ENCODE data around the gene CDON. TPM values are rescaled to one million over a fixed set of nuclear protein-coding genes. Genes with fewer than 3 reads are reported as not detected.

The CDON gene
- polyA plus RNA-seq, 1 of the 3 experiments (the other 2 are of a cell fraction): 3.7 TPM

GRCh38 chr11:126103150-126103549, 40.5 kb upstream of the CDON start (continued):
- peak; percentile 38 for TF ChIP-seq RAD21 (IDR thresholded peaks at IDR 0.05; ENCODE audit: low read length)
- TF ChIP-seq ZBTB33 (IDR thresholded peaks at IDR 0.05; ENCODE audit: borderline replicate concordance, low read depth): no peak
- no peak for TF ChIP-seq FOXM1 (IDR thresholded peaks at IDR 0.05; ENCODE audit: low read depth)
- TF ChIP-seq IRF3 (IDR thresholded peaks at IDR 0.05; ENCODE audit: low read depth, low read length): no peak
- no peak for TF ChIP-seq USF2 (IDR thresholded peaks at IDR 0.05; ENCODE audit: borderline replicate concordance, low read depth, low read length)
- no peak for TF ChIP-seq SIN3A (IDR thresholded peaks at IDR 0.05; ENCODE audit: borderline replicate concordance, low read depth, low read length)
- TF ChIP-seq EP300 (IDR thresholded peaks at IDR 0.05; ENCODE audit: borderline replicate concordance in 1 of 2, low read depth in 1 of 2, low read length in 1 of 2): peak in 1 of 2 experiments; percentile 94; a peak in 2 of 4 replicates
- peak; percentile 70; the same call in 1 of the 2 replicates for TF ChIP-seq MXI1 (IDR thresholded peaks at IDR 0.05; ENCODE audit: low read depth, low read length)
- peak; percentile 99 for TF ChIP-seq RCOR1 (IDR thresholded peaks at IDR 0.05; ENCODE audit: low read length)
- TF ChIP-seq CTCF (IDR thresholded peaks at IDR 0.05): no peak
- no peak for TF ChIP-seq TAF1 (IDR thresholded peaks at IDR 0.05; ENCODE audit: borderline replicate concordance, low read depth, low read length)
- no peak for TF ChIP-seq NRF1 (IDR thresholded peaks at IDR 0.05; ENCODE audit: low read depth, low read length)
- TF ChIP-seq MAX (IDR thresholded peaks at IDR 0.05; ENCODE audit: low read depth): no peak
- TF ChIP-seq FOSL2 (IDR thresholded peaks at IDR 0.05; ENCODE audit: borderline replicate concordance, low read depth): no peak
- TF ChIP-seq PBX3 (IDR thresholded peaks at IDR 0.05): no peak
- TF ChIP-seq ELF1 (IDR thresholded peaks at IDR 0.05): no peak
- no peak for TF ChIP-seq JUND (IDR thresholded peaks at IDR 0.05)
- TF ChIP-seq TCF12 (IDR thresholded peaks at IDR 0.05): no peak
- TF ChIP-seq SMC3 (IDR thresholded peaks at IDR 0.05; ENCODE audit: low read depth, low read length): no peak
